GM12892 (cell line): ENCODE data around the gene ANXA3.

Source experiments
- POLR2A ChIP-seq: IDR thresholded peaks from 2 replicates; pipeline ENCODE4 v1.6.1; 2011; ENCODE audit warnings: low read depth, low read length, control low read depth
- POLR2AphosphoS5 ChIP-seq: IDR thresholded peaks from 2 replicates; pipeline ENCODE4 v1.6.1; 2011; ENCODE audit warnings: low read depth, low read length, control low read depth
- TAF1 ChIP-seq: IDR thresholded peaks from 2 replicates; pipeline ENCODE4 v1.6.1; 2011; ENCODE audit warnings: low read depth, mild to moderate bottlenecking, control low read depth, low read length, borderline replicate concordance

DNA sequence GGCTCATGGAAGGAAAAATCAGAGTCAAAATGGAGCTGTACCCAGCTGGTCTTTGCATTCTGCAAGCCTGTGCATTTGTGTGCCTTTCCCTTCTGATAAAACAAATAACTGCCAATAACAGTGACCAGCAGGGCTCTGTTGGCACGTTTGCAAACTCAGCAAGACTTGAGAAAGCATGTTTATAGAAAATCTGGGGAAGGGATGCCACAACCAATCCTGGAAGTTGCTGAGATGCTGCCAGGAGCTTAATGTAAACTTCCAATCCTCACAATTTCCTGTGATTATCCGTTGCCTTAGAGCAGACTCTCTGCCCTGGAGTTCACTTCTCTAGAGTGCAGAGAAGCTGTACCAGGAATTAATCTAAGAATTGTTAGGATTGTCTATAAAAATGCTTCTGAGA is 6.9 kb upstream of the ANXA3 start:
- TF ChIP-seq POLR2A (no peak), POLR2AphosphoS5 (no peak), TAF1 (no peak)
